OCI-LY3 (cell line): Measurements from ENCODE around the gene CLEC20A.

Experiments used
- H2AFZ ChIP-seq: fragments of 200-600, 300-600 bp; shearing (Covaris generic); 2 replicates; pipeline ENCODE4 v1.6.0; 2014; ENCODE audit warnings: antibody characterized with exemption, low read depth, low read length
- H3K27ac ChIP-seq: fragments of 200-600, 300-600 bp; sonication (generic); 2 replicates; pipeline ENCODE4 v1.5.1; 2014; ENCODE audit warnings: mild to moderate bottlenecking, low read length, moderate library complexity, mixed read lengths
- H3K27me3 ChIP-seq: fragments of 200-600, 300-600 bp; sonication (generic); 2 replicates; pipeline ENCODE4 v1.6.1; 2014; ENCODE audit warnings: low read depth, low read length, mixed read lengths
- H3K36me3 ChIP-seq: fragments of 200-600, 300-600 bp; sonication (generic); replicated peaks from 2 replicates; pipeline ENCODE3; 2014; ENCODE audit warnings: low read depth, low read length, mixed read lengths
- H3K4me1 ChIP-seq: fragments of 300-600, 200-600 bp; sonication (generic); 2 replicates; pipeline ENCODE4 v1.6.1; 2014; ENCODE audit warnings: low read length, mixed read lengths
- H3K4me2 ChIP-seq: fragments of 200-600, 300-600 bp; sonication (generic); 2 replicates; pipeline ENCODE4 v1.6.1; 2014; ENCODE audit warnings: low read length, mixed read lengths
- H3K4me3 ChIP-seq: fragments of 300-600, 200-600 bp; sonication (generic); 2 replicates; pipeline ENCODE4 v1.5.1; 2014; ENCODE audit warnings: antibody characterized with exemption, mild to moderate bottlenecking, low read length, moderate library complexity
- H3K79me2 ChIP-seq: fragments of 300-600, 200-600 bp; shearing (Covaris generic); 2 replicates; pipeline ENCODE4 v1.6.1; 2014; ENCODE audit warnings: mild to moderate bottlenecking, low read length, mixed read lengths
- H3K9ac ChIP-seq: fragments of 300-600, 200-600 bp; shearing (Covaris generic); 2 replicates; pipeline ENCODE4 v1.6.0; 2014; ENCODE audit warnings: mild to moderate bottlenecking, low read length, moderate library complexity
- H3K9me3 ChIP-seq: fragments of 200-600, 300-600 bp; shearing (Covaris generic); 2 replicates; pipeline ENCODE4 v1.6.1; 2014; ENCODE audit warnings: low read length, mixed read lengths; ENCODE audit not compliant: insufficient read depth
- H4K20me1 ChIP-seq: fragments of 200-600, 300-600 bp; sonication (generic); 2 replicates; pipeline ENCODE4 v1.6.1; 2016; ENCODE audit warnings: low read length, mixed read lengths; ENCODE audit not compliant: insufficient read depth
- EZH2phosphoT487 ChIP-seq: fragments of 200-600 bp; shearing (Covaris generic); IDR thresholded peaks from 2 replicates; pipeline ENCODE4 v1.6.1; 2018; ENCODE audit warnings: antibody characterized with exemption, mixed run types, low read depth
- TF ChIP-seq, protein P1 (sequence below): fragments of 200-600, 300-600 bp; sonication (generic); IDR thresholded peaks from 2 replicates; pipeline ENCODE4 v1.5.1; 2014; ENCODE audit warnings: antibody characterized with exemption, low read length, low read depth

Gene CLEC20A

DNA sequence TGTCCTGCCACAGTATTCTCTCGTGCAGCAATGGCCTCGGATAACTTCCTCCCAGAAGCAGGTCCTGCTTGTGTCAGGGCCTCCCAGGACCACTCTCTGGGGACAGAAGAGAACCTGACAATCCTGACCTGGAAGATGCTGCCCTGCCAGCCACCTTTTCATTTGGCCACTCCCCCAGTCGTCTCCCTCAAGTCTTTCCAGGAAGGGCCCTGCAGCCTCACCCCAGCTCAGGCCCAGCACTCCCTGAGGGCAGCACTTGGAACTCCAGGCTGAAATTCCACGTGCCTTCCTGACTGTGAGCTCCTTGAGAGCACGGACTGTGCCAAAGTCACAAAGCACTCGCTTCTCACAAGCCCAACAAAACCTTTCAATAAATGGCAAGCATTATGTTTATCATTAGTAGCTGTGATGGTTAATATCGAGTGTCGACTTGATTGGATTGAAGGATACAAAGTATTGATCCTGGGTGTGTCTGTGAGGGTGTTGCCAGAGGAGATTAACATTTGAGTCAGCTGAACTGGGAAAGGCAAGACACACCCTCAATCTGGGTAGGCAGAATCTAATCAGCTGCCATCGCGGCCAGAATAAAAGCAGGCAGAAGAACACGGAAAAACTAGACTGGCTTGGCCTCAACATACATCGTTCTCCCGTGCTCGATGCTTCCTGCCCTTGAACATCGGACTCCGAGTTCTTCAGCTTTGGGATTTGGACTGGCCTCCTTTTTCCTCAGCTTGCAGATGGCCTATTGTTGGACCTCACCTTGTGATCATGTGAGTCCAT lies 2.3 kb upstream of the CLEC20A start:
- Histone ChIP-seq H4K20me1 (no peaks in the 10 kb centered on the region), H3K4me1 (peaks cover 13% of the 10 kb centered on the region), H3K27ac (no peak overlapping the region), H3K4me3 (no peak overlapping the region), H3K36me3 (no peaks in the 10 kb centered on the region), H3K79me2 (no peaks in the 10 kb centered on the region), H3K27me3 (no peaks in the 10 kb centered on the region), H3K9me3 (no peaks in the 10 kb centered on the region), H3K4me2 (no peak overlapping the region), H3K9ac (no peak overlapping the region), H2AFZ (no peak overlapping the region)
- TF ChIP-seq, protein P1, sequence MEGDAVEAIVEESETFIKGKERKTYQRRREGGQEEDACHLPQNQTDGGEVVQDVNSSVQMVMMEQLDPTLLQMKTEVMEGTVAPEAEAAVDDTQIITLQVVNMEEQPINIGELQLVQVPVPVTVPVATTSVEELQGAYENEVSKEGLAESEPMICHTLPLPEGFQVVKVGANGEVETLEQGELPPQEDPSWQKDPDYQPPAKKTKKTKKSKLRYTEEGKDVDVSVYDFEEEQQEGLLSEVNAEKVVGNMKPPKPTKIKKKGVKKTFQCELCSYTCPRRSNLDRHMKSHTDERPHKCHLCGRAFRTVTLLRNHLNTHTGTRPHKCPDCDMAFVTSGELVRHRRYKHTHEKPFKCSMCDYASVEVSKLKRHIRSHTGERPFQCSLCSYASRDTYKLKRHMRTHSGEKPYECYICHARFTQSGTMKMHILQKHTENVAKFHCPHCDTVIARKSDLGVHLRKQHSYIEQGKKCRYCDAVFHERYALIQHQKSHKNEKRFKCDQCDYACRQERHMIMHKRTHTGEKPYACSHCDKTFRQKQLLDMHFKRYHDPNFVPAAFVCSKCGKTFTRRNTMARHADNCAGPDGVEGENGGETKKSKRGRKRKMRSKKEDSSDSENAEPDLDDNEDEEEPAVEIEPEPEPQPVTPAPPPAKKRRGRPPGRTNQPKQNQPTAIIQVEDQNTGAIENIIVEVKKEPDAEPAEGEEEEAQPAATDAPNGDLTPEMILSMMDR = no peak
- no peak for TF ChIP-seq EZH2phosphoT487

DNA sequence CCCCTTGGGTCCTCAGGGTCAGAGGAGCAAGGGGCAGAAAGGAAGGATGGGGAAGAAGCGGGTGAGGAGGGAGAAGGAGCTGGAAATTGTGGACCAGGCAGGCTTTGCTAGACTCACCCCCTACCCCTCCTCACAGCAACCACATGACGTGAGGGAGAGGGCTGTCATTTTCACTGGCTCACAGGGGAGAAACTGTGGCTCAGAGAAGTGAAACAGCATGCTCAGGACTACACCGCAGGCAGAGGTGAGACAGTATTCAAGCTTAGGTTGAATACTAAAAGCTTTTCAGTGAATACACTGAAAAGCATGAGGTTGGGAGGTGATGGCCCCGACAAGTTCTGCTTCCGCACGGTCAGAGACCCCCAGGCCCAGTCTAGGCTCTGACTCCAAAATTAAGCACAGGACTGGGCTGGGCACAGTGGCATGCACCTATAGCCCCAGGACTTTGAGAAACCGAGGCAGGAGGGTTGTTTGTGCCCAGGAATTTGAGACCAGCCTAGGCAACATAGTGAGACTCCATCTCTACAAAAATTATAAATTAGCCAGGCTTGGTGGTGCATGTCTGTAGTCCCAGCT lies 1.2 kb upstream of the CLEC20A start:
- H2AFZ ChIP-seq = 0 out of 2 replicates have a peak overlapping the region, but pooled peaks have one; percentile 8
- no peaks in the 10 kb centered on the region for H3K9me3 ChIP-seq
- TF ChIP-seq, protein P1 = no peak
- TF ChIP-seq EZH2phosphoT487 = no peak
- no peaks in the 10 kb centered on the region for H3K36me3 ChIP-seq
- H3K4me3 ChIP-seq = no peak overlapping the region
- peak overlapping the region; percentile 3; the same call in 1 of the 2 replicates for H3K4me2 ChIP-seq
- no peak overlapping the region for H3K27ac ChIP-seq
- H3K4me1 ChIP-seq = peaks cover 13% of the 10 kb centered on the region
- no peaks in the 10 kb centered on the region for H4K20me1 ChIP-seq
- H3K9ac ChIP-seq = no peak overlapping the region
- no peaks in the 10 kb centered on the region for H3K27me3 ChIP-seq
- H3K79me2 ChIP-seq = no peaks in the 10 kb centered on the region

DNA sequence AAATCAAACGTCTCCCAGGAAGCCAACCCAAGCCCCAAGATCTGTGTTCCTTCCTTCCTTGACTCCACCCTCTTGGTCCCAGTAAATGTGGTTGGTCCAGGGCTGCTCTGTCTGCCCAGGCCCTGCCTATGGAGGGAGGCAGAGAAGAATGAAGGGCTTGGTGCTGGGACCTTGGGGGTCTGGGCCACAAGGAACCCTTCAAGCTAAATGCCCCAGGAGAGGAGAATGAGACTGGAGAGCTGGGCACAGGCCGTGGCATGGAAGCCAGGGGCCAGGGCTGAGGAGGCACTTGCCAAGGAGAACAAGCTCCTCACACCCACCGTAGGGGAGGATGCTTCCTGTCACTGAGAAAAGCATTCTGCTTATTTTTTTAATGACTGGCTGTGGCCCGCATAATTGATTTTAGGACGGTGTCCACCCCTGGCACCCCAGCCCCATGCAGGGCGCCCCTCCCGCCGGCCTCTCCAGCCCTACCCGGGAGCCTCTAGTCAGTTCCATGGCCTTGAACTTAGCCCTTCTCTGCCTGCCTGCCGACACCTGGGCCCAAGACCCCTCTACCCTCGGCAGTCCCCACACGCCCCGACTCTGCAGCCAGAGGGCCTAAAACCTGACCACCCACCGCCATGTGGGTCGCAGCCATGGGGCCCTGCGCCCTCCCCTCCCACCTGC lies 889 bp downstream of the CLEC20A start:
- H3K9ac ChIP-seq = no peak overlapping the region
- H3K4me3 ChIP-seq = no peak overlapping the region
- H2AFZ ChIP-seq = no peak overlapping the region
- no peaks in the 10 kb centered on the region for H3K9me3 ChIP-seq
- H3K36me3 ChIP-seq = no peaks in the 10 kb centered on the region
- no peak overlapping the region for H3K27ac ChIP-seq
- H3K79me2 ChIP-seq = no peaks in the 10 kb centered on the region
- no peak for TF ChIP-seq EZH2phosphoT487
- TF ChIP-seq, protein P1 = no peak
- H3K27me3 ChIP-seq = no peaks in the 10 kb centered on the region
- no peaks in the 10 kb centered on the region for H4K20me1 ChIP-seq
- H3K4me2 ChIP-seq = no peak overlapping the region
- peaks cover 9% of the 10 kb centered on the region for H3K4me1 ChIP-seq

DNA sequence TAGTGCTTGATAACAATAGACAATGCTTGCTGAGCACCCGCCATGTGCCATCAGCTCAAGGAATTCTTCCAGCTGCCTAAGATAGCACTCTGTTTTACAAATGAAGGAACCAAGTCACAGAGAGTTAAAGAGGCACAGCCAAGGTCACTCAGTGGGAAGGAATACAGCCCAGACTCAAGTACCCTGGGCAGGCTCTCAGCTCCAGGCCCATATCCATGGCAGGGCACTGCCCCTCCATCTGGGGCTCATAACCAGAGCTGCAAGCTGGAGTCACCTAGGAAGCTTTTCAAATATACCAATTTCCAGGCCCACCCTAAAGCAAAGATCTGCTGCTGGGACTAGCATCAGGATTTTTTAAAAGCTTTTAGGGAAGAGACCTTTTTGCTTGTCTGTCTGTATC lies 1.6 kb downstream of the CLEC20A start:
- no peak overlapping the region for H3K4me2 ChIP-seq
- no peak overlapping the region for H3K9ac ChIP-seq
- H2AFZ ChIP-seq = no peak overlapping the region
- no peaks in the 10 kb centered on the region for H3K36me3 ChIP-seq
- H3K4me1 ChIP-seq = peaks cover 9% of the 10 kb centered on the region
- H3K27ac ChIP-seq = no peak overlapping the region
- H3K9me3 ChIP-seq = no peaks in the 10 kb centered on the region
- no peaks in the 10 kb centered on the region for H3K79me2 ChIP-seq
- TF ChIP-seq EZH2phosphoT487 = no peak
- TF ChIP-seq, protein P1 = no peak
- no peak overlapping the region for H3K4me3 ChIP-seq
- H4K20me1 ChIP-seq = no peaks in the 10 kb centered on the region
- no peaks in the 10 kb centered on the region for H3K27me3 ChIP-seq
